GM12878 (cell line): ENCODE measurements around the gene PEX12. TPM values are rescaled to one million over a fixed set of nuclear protein-coding genes. Genes with fewer than 3 reads are reported as not detected.

Experiments
- ATAC-seq: fragments of 200-7000 bp; cut with Tn5 transposase; 3 replicates; pipeline ENCODE4 v1.9.1; 2020; ENCODE audit warnings: mild to moderate bottlenecking, moderate library complexity
- BruUV-seq: library from RNA; stranded (reverse); fragments of 400-500 nt; replicated peaks from 2 replicates; lab custom pipeline; 2021; lab: Mats Ljungman, UMichigan
- CTCF ChIA-PET: fragments of 300-600 bp; sonication (Branson Sonifier 250); formaldehyde crosslinking; extraction: SDS; loops from one replicate; lab custom pipeline; 2021; ENCODE audit warnings: inconsistent platforms; lab: Yijun Ruan, JAX
- POLR2A ChIA-PET: fragments of 350-600 bp; formaldehyde crosslinking; extraction: SDS; loops from one replicate; lab custom pipeline; 2021; ENCODE audit warnings: inconsistent platforms; lab: Charles Lee
- RAD21 ChIA-PET: fragments of 300-600 bp; sonication (Branson Sonifier 250); formaldehyde crosslinking; loops from one replicate; lab custom pipeline; 2023; ENCODE audit warnings: antibody characterized with exemption; ENCODE audit not compliant: unreplicated experiment; lab: Charles Lee
- SMC1A ChIA-PET: fragments of 300-600 bp; sonication (Branson Sonifier 250); formaldehyde crosslinking; loops from one replicate; lab custom pipeline; 2023; ENCODE audit not compliant: unreplicated experiment, uncharacterized antibody; lab: Charles Lee
- DNase-seq: peaks from one replicate; pipeline ENCODE4 v3.0.0-alpha.2; 2011; ENCODE audit warnings: low read depth, low spot score
- FAIRE-seq: peaks from 3 replicates; lab custom pipeline; 2011; peaks lifted over from hg19 to GRCh38; lab: Jason Lieb, UNC
- H2AFZ ChIP-seq: 2 replicates; pipeline ENCODE4 v1.6.0; 2011; ENCODE audit warnings: low read depth, low read length, control low read depth; ENCODE audit not compliant: control insufficient read depth
- H3K27ac ChIP-seq: 2 replicates; pipeline ENCODE4 v1.5.1; 2011; ENCODE audit warnings: control low read depth; ENCODE audit not compliant: control insufficient read depth, insufficient read depth
- H3K27me3 ChIP-seq, 2 experiments: replicated peaks in 1 of 2; 2 replicates each; pipeline versions ENCODE4 v1.6.0 to v1.6.1; 2011; ENCODE audit warnings: low read length in 1 of 2; ENCODE audit not compliant: control insufficient read depth in 2 of 2, insufficient read depth in 2 of 2
- H3K36me3 ChIP-seq, 2 experiments: 2 replicates each; pipeline ENCODE4 v1.5.1; 2011; ENCODE audit warnings: low read length in 1 of 2; ENCODE audit not compliant: control insufficient read depth in 2 of 2, insufficient read depth in 2 of 2
- H3K4me1 ChIP-seq: 2 replicates; pipeline ENCODE4 v1.6.1; 2011; ENCODE audit warnings: mild to moderate bottlenecking, low read length, moderate library complexity, mixed read lengths; ENCODE audit not compliant: control insufficient read depth, insufficient read depth
- H3K4me2 ChIP-seq: 2 replicates; pipeline ENCODE4 v1.6.0; 2011; ENCODE audit warnings: control low read depth; ENCODE audit not compliant: control insufficient read depth, insufficient read depth
- H3K4me3 ChIP-seq: fragments of 200-600 bp; sonication (generic); 2 replicates; pipeline ENCODE4 v1.5.1; 2016
- H3K79me2 ChIP-seq: 2 replicates; pipeline ENCODE4 v1.6.0; 2011; ENCODE audit warnings: low read length; ENCODE audit not compliant: control insufficient read depth, insufficient read depth
- H3K9ac ChIP-seq: 2 replicates; pipeline ENCODE4 v1.8.0; 2011; ENCODE audit warnings: low read length, control low read depth, mixed read lengths; ENCODE audit not compliant: control insufficient read depth, insufficient read depth
- H3K9me3 ChIP-seq: replicated peaks from 3 replicates; pipeline ENCODE4 v1.5.1; 2011; ENCODE audit warnings: mild to moderate bottlenecking, low read length; ENCODE audit not compliant: control insufficient read depth, insufficient read depth
- H4K20me1 ChIP-seq: 2 replicates; pipeline ENCODE4 v1.6.0; 2011; ENCODE audit not compliant: control insufficient read depth, insufficient read depth
- HDAC2 ChIP-seq: fragments of 200-600 bp; sonication (generic); IDR thresholded peaks from 2 replicates; pipeline ENCODE4 v1.6.1; 2017
- KAT2A ChIP-seq: conservative IDR thresholded peaks from 2 replicates; pipeline ENCODE4 v1.6.1; 2011; ENCODE audit warnings: low read depth, low read length; ENCODE audit not compliant: control insufficient read depth
- NFYA ChIP-seq: IDR thresholded peaks from 2 replicates; pipeline ENCODE4 v1.6.1; 2011; ENCODE audit warnings: low read depth, mild to moderate bottlenecking, low read length, improper control_type of control experiment, borderline replicate concordance
- NR2C1 ChIP-seq: fragments of 450-650 bp; IDR thresholded peaks from 2 replicates; pipeline ENCODE4 v1.6.1; 2017; ENCODE audit warnings: antibody characterized with exemption, mild to moderate bottlenecking, moderate library complexity
- PAX5 ChIP-seq: IDR thresholded peaks from 2 replicates; pipeline ENCODE4 v1.6.1; 2011; ENCODE audit warnings: low read depth, low read length, borderline replicate concordance
- RAD51 ChIP-seq: fragments of 450-650 bp; IDR thresholded peaks from 2 replicates; pipeline ENCODE4 v1.6.1; 2016; ENCODE audit warnings: moderate library complexity, mild to moderate bottlenecking, inconsistent platforms
- SIX5 ChIP-seq: IDR thresholded peaks from 2 replicates; pipeline ENCODE4 v1.6.1; 2011; ENCODE audit warnings: mild to moderate bottlenecking, low read depth, low read length, moderate library complexity; ENCODE audit not compliant: severe bottlenecking
- SMAD5 ChIP-seq: IDR thresholded peaks from 2 replicates; pipeline ENCODE4 v1.6.1; 2016; ENCODE audit warnings: antibody characterized with exemption, low read depth
- in situ Hi-C: fragments of 300-500 bp; cut with MboI; formaldehyde crosslinking; loops from 9 replicates; pipeline ENCODE4 v1.14.3; 2018; ENCODE audit warnings: mixed read lengths
- intact Hi-C: fragments of 100-400 bp; cut with micrococcal nuclease; formaldehyde crosslinking; loops from one replicate; pipeline ENCODE4 v1.14.2; 2022; ENCODE audit not compliant: unreplicated experiment
- polyA plus RNA-seq, 11 experiments: library from polyadenylated mRNA; depleted of rRNA in 4 of 11; unstranded in 6 of 11; stranded (reverse) in 5 of 11; fragments of >200 nt; fragmentation: Nextera tagmentation in 4 of 11; fragmentation: Illumina TruSeq in 1 of 11; extraction: Ambion mirVana in 4 of 11; extraction: Trizol in 1 of 11; gene quantifications; 1 replicate in 1 of 11; 2 replicates in 10 of 11; pipeline versions ENCODE4 v1.2.1 to v1.2.3, GENCODE V29; 2011 to 2016; ENCODE audit warnings: inconsistent platforms in 2 of 11, missing spikeins in 2 of 11, low read depth in 1 of 11
- total RNA-seq, 4 experiments: library from RNA; depleted of rRNA in 3 of 4; stranded (reverse); fragments of >200 nt in 3 of 4; fragmentation: Illumina TruSeq in 1 of 4; extraction: Trizol in 1 of 4; gene quantifications; 2 replicates each; pipeline versions ENCODE4 v1.2.1 to v1.2.3, GENCODE V29; 2013 to 2021
- TF ChIP-seq, protein P1 (sequence below): fragments of 450-650 bp; IDR thresholded peaks from 2 replicates; pipeline ENCODE4 v1.6.1; 2017; ENCODE audit warnings: mild to moderate bottlenecking
- TF ChIP-seq, protein P2 (sequence below): IDR thresholded peaks from 2 replicates; pipeline ENCODE4 v1.6.1; 2012; ENCODE audit warnings: mild to moderate bottlenecking, low read depth, low read length
- TF ChIP-seq, protein P3 (sequence below): IDR thresholded peaks from 2 replicates; pipeline ENCODE4 v1.6.1; 2012; ENCODE audit warnings: low read length, inconsistent platforms
- TF ChIP-seq, protein P4 (sequence below): IDR thresholded peaks from 2 replicates; pipeline ENCODE4 v1.6.1; 2011; ENCODE audit warnings: low read depth, low read length, improper control_type of control experiment, borderline replicate concordance
- TF ChIP-seq, protein P5 (sequence below), 3 experiments: IDR thresholded peaks in 2 of 3; conservative IDR thresholded peaks in 1 of 3; 2 replicates each; pipeline ENCODE4 v1.5.1; 2011; ENCODE audit warnings: low read depth in 3 of 3, low read length in 3 of 3, mild to moderate bottlenecking in 3 of 3, control low read depth in 2 of 3, moderate library complexity in 2 of 3, inconsistent platforms in 1 of 3, mixed read lengths in 1 of 3; ENCODE audit not compliant: control insufficient read depth in 2 of 3, insufficient read depth in 1 of 3; ENCODE audit errors: extremely low read depth in 1 of 3

The PEX12 gene
- total and polyA plus RNA-seq, 10 of the 15 experiments (the other 5 are each of a cell fraction or from before 2014, with no cell fraction given), result 2.9 to 15.8 (median 4.6) TPM

DNA sequence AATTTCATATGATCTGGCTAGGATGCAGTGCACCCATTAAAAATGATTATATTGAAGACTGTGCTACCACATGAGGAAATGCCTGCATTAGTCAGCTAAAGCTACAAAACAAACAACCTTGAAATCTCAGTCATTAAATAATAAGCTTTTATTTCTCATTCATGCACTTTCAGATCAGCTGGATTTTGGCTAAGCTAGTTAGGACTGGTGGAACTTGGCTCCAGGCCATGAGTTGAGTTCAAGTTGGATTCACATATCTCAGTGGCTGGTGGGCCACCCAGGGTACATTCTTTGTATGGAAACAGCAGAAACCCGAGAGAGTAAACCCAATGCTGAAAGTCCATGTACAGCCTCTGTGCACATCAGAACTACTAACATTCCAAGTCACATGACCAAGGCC is 34.5 kb downstream of the PEX12 start (continued):
- TF ChIP-seq, protein P1, sequence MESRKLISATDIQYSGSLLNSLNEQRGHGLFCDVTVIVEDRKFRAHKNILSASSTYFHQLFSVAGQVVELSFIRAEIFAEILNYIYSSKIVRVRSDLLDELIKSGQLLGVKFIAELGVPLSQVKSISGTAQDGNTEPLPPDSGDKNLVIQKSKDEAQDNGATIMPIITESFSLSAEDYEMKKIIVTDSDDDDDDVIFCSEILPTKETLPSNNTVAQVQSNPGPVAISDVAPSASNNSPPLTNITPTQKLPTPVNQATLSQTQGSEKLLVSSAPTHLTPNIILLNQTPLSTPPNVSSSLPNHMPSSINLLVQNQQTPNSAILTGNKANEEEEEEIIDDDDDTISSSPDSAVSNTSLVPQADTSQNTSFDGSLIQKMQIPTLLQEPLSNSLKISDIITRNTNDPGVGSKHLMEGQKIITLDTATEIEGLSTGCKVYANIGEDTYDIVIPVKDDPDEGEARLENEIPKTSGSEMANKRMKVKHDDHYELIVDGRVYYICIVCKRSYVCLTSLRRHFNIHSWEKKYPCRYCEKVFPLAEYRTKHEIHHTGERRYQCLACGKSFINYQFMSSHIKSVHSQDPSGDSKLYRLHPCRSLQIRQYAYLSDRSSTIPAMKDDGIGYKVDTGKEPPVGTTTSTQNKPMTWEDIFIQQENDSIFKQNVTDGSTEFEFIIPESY, result no peak

DNA sequence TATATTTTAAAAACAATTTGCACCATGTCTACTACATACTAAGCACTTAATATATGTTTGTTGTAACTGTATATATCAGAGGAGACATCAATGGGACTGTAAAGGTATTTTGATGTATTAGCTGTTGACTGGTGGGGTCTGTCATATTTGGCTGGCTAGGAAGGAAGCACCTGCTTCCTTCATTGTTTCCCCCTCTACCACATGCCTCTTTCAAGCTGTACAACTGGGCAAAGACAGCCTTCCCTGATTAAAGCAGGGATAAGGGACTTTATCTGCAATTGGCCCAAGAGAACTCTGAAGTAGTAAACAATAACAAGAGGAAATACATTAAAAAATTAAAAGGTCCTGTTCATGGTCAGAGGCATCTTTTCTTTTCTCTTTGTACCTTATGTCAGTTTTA is 35.4 kb downstream of the PEX12 start:
- no peak overlapping the region for H3K4me3 ChIP-seq
- no peaks in the 10 kb centered on the region for H3K36me3 ChIP-seq
- no peaks in the 10 kb centered on the region for H3K27me3 ChIP-seq
- H3K4me2 ChIP-seq, result no peak overlapping the region; the same call in 1 of the 2 replicates
- H3K9ac ChIP-seq, result no peak overlapping the region
- CTCF ChIA-PET, result interaction anchor here (0.9 to 16.4 kb wide), 4 partner anchors 10 to 230 kb away, joined by 4 to 321 read pairs (median 9); no protein-coding TSS in a partner anchor
- H3K4me1 ChIP-seq, result peaks cover 19% of the 10 kb centered on the region
- peaks cover 22% of the 10 kb centered on the region for H3K79me2 ChIP-seq
- POLR2A ChIA-PET, result interaction anchor here (1.0 to 1.2 kb wide), 2 partner anchors 19 to 24 kb away, joined by 3 to 5 read pairs; no protein-coding TSS in a partner anchor
- intact Hi-C loops, result no loop called here
- DNase-seq (no peak), FAIRE-seq (no peak), ATAC-seq (no peak)
- in situ Hi-C loops, result no loop called here
- BruUV-seq, result no TSS peak
- no peaks in the 10 kb centered on the region for H3K9me3 ChIP-seq
- SMC1A ChIA-PET, result interaction anchor here (0.6 to 12.6 kb wide), 6 partner anchors 8 to 255 kb away, joined by 3 to 251 read pairs (median 3); no protein-coding TSS in a partner anchor
- H2AFZ ChIP-seq, result no peak overlapping the region
- no peak overlapping the region for H3K27ac ChIP-seq
- H4K20me1 ChIP-seq, result no peaks in the 10 kb centered on the region
- RAD21 ChIA-PET, result interaction anchor here (1.0 to 2.3 kb wide), 2 partner anchors 9 to 34 kb away, joined by 4 to 10 read pairs; no protein-coding TSS in a partner anchor
- TF ChIP-seq, protein P2, sequence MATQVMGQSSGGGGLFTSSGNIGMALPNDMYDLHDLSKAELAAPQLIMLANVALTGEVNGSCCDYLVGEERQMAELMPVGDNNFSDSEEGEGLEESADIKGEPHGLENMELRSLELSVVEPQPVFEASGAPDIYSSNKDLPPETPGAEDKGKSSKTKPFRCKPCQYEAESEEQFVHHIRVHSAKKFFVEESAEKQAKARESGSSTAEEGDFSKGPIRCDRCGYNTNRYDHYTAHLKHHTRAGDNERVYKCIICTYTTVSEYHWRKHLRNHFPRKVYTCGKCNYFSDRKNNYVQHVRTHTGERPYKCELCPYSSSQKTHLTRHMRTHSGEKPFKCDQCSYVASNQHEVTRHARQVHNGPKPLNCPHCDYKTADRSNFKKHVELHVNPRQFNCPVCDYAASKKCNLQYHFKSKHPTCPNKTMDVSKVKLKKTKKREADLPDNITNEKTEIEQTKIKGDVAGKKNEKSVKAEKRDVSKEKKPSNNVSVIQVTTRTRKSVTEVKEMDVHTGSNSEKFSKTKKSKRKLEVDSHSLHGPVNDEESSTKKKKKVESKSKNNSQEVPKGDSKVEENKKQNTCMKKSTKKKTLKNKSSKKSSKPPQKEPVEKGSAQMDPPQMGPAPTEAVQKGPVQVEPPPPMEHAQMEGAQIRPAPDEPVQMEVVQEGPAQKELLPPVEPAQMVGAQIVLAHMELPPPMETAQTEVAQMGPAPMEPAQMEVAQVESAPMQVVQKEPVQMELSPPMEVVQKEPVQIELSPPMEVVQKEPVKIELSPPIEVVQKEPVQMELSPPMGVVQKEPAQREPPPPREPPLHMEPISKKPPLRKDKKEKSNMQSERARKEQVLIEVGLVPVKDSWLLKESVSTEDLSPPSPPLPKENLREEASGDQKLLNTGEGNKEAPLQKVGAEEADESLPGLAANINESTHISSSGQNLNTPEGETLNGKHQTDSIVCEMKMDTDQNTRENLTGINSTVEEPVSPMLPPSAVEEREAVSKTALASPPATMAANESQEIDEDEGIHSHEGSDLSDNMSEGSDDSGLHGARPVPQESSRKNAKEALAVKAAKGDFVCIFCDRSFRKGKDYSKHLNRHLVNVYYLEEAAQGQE, result no peak
- TF ChIP-seq, protein P3, sequence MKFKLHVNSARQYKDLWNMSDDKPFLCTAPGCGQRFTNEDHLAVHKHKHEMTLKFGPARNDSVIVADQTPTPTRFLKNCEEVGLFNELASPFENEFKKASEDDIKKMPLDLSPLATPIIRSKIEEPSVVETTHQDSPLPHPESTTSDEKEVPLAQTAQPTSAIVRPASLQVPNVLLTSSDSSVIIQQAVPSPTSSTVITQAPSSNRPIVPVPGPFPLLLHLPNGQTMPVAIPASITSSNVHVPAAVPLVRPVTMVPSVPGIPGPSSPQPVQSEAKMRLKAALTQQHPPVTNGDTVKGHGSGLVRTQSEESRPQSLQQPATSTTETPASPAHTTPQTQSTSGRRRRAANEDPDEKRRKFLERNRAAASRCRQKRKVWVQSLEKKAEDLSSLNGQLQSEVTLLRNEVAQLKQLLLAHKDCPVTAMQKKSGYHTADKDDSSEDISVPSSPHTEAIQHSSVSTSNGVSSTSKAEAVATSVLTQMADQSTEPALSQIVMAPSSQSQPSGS, result no peak
- TF ChIP-seq SIX5 (no peak), RAD51 (no peak), KAT2A (no peak), PAX5 (no peak), NFYA (no peak), HDAC2 (no peak), SMAD5 (no peak), NR2C1 (no peak)
- TF ChIP-seq, protein P4, sequence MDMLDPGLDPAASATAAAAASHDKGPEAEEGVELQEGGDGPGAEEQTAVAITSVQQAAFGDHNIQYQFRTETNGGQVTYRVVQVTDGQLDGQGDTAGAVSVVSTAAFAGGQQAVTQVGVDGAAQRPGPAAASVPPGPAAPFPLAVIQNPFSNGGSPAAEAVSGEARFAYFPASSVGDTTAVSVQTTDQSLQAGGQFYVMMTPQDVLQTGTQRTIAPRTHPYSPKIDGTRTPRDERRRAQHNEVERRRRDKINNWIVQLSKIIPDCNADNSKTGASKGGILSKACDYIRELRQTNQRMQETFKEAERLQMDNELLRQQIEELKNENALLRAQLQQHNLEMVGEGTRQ, result no peak
- TF ChIP-seq, protein P5, sequence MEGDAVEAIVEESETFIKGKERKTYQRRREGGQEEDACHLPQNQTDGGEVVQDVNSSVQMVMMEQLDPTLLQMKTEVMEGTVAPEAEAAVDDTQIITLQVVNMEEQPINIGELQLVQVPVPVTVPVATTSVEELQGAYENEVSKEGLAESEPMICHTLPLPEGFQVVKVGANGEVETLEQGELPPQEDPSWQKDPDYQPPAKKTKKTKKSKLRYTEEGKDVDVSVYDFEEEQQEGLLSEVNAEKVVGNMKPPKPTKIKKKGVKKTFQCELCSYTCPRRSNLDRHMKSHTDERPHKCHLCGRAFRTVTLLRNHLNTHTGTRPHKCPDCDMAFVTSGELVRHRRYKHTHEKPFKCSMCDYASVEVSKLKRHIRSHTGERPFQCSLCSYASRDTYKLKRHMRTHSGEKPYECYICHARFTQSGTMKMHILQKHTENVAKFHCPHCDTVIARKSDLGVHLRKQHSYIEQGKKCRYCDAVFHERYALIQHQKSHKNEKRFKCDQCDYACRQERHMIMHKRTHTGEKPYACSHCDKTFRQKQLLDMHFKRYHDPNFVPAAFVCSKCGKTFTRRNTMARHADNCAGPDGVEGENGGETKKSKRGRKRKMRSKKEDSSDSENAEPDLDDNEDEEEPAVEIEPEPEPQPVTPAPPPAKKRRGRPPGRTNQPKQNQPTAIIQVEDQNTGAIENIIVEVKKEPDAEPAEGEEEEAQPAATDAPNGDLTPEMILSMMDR (IDR thresholded peaks at IDR 0.05 in 2 of 3, conservative IDR thresholded peaks at IDR 0.05 in 1 of 3; ENCODE audit: control insufficient read depth in 2 of 3, extremely low read depth in 1 of 3, insufficient read depth in 1 of 3, low read depth in 3 of 3, low read length in 3 of 3), result no peak
